Measurements from ENCODE around the gene ENDOV.

The ENDOV gene

DNA sequence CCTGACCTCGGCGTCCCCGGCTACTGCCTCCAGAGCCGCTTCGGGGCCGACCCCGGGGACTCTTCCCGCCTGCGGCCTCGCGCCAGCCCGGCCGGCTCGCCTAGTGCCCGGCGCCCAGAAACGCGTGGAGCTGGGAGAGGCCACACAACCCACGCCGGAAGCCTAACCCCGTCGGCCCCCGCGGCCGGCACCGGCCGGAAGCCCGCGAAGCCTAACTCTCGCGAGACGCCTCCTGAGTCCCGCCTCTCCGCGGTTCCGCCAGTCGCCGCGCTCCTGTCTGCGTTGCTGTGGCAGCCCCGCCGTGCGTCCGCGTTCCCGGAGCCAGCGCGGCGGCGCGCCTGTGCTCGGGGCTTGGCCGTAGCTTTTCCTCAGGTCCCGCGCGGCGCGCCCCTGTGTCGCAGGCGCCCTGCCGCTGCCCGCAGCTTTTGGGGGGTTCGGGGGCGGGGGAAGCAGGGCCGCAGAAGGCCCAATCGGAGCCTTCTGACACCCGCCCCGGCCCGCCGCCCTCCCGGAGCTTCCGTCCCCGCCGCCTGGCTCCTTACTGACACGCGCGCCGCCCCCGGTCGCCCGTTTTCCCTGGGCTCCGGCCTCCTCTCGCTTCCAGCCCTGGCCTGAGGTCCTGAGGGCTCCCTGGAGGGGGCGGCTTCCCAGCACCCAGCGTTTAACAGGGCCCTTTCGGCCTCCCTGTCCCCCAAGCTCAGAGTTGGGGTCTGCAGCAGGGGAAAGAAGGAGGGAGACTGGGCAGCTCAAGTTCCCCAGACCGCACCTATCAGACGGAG lies 39.8 kb downstream of the ENDOV start:
- H3K4me3 ChIP-seq (ENCODE audit: insufficient read depth, low read depth, low read length, poor library complexity, severe bottlenecking) = peak overlapping the region; percentile 75
- peak; percentile 86 to 90 (median 87) for DNase-seq
- peaks cover 11% of the 10 kb centered on the region for H3K4me1 ChIP-seq (ENCODE audit: control insufficient read depth, insufficient read depth, low read length, poor library complexity, severe bottlenecking)
- no peaks in the 10 kb centered on the region for H3K27me3 ChIP-seq (replicated peaks; ENCODE audit: control insufficient read depth, insufficient read depth, low read length, poor library complexity, severe bottlenecking)
- H3K9me3 ChIP-seq (ENCODE audit: control insufficient read depth, low read length) = no peaks in the 10 kb centered on the region
- H3K36me3 ChIP-seq (ENCODE audit: control insufficient read depth, insufficient read depth, low read length) = no peaks in the 10 kb centered on the region
- peak overlapping the region; percentile 93 for H3K27ac ChIP-seq (ENCODE audit: insufficient read depth, low read length, poor library complexity, severe bottlenecking)

DNA sequence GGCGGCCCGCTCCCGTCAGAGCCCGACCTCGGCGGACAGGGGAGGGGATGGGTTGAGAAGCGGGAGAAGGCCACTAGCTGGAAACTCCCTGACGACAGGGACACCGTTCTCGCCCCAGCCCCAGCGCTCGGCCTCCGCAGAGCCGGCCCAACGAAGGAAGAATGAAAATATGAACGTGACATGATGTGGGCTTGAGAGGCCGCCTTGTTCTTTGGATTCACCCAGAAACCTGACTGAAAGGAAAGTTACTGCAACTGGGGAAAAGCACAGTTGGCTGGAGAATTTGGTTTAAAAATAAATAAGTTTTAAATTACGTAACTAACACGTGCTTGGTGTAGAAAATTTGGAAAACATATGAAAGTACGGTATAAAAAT lies 40.4 kb downstream of the ENDOV start:
- Histone ChIP-seq H3K4me3 (ENCODE audit: insufficient read depth, low read depth, low read length, poor library complexity, severe bottlenecking) (peak overlapping the region; percentile 75), H3K4me1 (ENCODE audit: control insufficient read depth, insufficient read depth, low read length, poor library complexity, severe bottlenecking) (peaks cover 11% of the 10 kb centered on the region), H3K36me3 (ENCODE audit: control insufficient read depth, insufficient read depth, low read length) (no peaks in the 10 kb centered on the region), H3K9me3 (ENCODE audit: control insufficient read depth, low read length) (no peaks in the 10 kb centered on the region), H3K27me3 (replicated peaks; ENCODE audit: control insufficient read depth, insufficient read depth, low read length, poor library complexity, severe bottlenecking) (no peaks in the 10 kb centered on the region), H3K27ac (ENCODE audit: insufficient read depth, low read length, poor library complexity, severe bottlenecking) (peak overlapping the region; percentile 93)
- peak in 2 of 3 donors; percentile 28 to 36 for DNase-seq

DNA sequence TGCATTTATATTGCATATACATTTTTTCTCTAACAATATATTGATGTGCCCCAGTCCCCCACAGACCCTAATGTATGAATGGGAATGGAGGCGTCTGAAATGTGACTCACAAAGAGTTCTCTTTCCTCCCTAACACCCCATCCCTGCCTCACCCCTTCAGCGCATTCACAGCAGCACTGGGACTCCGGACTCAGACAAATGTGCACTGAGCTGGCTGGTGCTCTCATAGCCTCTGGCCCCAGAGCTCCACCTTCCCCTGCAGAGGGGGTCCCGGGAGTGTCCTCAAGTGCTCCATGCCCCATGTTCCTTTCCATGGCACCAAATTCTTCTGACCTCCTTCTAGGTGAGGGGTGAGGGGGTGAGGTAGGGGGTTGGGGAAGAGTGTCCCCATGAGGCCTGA lies 40.8 kb downstream of the ENDOV start:
- Histone ChIP-seq H3K9me3 (ENCODE audit: control insufficient read depth, low read length) (no peaks in the 10 kb centered on the region), H3K27me3 (replicated peaks; ENCODE audit: control insufficient read depth, insufficient read depth, low read length, poor library complexity, severe bottlenecking) (no peaks in the 10 kb centered on the region), H3K4me3 (ENCODE audit: insufficient read depth, low read depth, low read length, poor library complexity, severe bottlenecking) (no peak overlapping the region), H3K4me1 (ENCODE audit: control insufficient read depth, insufficient read depth, low read length, poor library complexity, severe bottlenecking) (peaks cover 11% of the 10 kb centered on the region), H3K36me3 (ENCODE audit: control insufficient read depth, insufficient read depth, low read length) (no peaks in the 10 kb centered on the region), H3K27ac (ENCODE audit: insufficient read depth, low read length, poor library complexity, severe bottlenecking) (peak overlapping the region; percentile 93)
- no peak for DNase-seq

DNA sequence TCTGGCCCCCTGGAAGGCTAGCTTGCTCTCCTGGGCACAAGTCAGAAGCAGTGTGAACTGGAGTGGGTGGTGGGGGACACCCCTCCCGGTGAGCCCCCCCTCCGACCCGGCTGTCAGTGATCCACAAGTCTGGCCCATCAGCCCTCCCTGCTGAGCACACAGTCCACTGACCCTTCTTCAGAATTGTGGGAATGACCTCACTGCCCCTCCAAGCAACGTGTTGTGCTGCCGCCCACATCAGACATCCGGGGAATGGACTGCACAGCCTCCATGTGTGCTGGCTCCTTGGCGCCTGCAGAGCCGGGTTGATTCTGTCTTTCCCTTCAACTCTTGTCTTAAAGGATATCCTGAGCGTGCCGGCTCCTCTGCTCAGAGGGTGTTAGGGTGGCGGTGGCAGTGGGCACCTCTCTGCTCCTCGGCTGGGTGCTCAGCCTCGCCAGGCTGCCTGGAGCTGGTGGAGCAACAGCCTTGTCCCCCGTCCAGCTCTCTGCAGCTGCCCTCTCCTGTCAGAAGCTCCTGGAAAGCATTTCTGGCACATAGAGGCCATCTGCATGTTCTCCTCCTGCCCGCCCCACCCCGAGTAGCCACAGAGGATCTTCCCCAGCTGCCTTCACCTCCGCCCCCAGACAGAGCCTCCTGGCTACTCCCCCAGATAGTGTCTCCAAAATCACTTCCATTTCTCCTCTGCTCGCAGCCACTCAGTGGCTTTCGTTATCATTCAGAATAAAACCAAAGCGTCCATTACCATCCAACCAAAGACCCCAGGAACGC lies 41.7 kb downstream of the ENDOV start:
- no peak for DNase-seq
- Histone ChIP-seq H3K27ac (ENCODE audit: insufficient read depth, low read length, poor library complexity, severe bottlenecking) (no peak overlapping the region), H3K4me3 (ENCODE audit: insufficient read depth, low read depth, low read length, poor library complexity, severe bottlenecking) (no peak overlapping the region), H3K9me3 (ENCODE audit: control insufficient read depth, low read length) (no peaks in the 10 kb centered on the region), H3K27me3 (replicated peaks; ENCODE audit: control insufficient read depth, insufficient read depth, low read length, poor library complexity, severe bottlenecking) (no peaks in the 10 kb centered on the region), H3K36me3 (ENCODE audit: control insufficient read depth, insufficient read depth, low read length) (no peaks in the 10 kb centered on the region), H3K4me1 (ENCODE audit: control insufficient read depth, insufficient read depth, low read length, poor library complexity, severe bottlenecking) (peaks cover 11% of the 10 kb centered on the region)

DNA sequence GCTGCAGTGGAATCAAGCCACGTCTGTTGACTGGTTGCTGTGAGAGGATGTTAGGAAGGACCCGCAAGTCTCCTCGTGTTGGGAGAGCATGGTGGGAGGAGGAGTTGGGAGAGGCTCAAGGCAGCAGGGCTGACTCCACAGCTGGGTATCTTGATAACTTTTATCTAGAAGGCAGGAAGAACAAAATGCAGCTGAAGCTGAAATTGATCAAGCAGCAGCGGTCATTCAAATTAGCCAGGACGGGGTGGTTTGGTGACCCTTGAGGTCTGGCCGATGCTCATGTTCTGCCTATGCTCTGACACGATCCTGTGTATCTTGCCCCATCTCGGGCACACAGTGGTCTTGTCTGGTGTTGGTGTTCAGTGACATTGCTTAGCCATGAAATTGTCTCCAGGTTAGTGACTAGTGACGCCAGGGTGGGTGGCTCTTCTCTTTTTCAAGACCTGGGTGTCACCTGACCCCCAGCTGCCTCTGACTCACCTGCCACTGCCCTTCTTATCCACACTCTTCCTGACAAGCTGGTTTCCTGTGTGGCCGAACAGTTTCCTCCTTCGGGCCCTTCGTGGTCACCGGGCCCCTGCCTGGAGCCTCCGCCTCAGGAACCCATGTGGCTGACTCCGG lies 42.4 kb downstream of the ENDOV start:
- DNase-seq = no peak
- no peaks in the 10 kb centered on the region for H3K27me3 ChIP-seq (replicated peaks; ENCODE audit: control insufficient read depth, insufficient read depth, low read length, poor library complexity, severe bottlenecking)
- H3K27ac ChIP-seq (ENCODE audit: insufficient read depth, low read length, poor library complexity, severe bottlenecking) = no peak overlapping the region
- H3K4me1 ChIP-seq (ENCODE audit: control insufficient read depth, insufficient read depth, low read length, poor library complexity, severe bottlenecking) = peaks cover 11% of the 10 kb centered on the region
- H3K4me3 ChIP-seq (ENCODE audit: insufficient read depth, low read depth, low read length, poor library complexity, severe bottlenecking) = no peak overlapping the region
- no peaks in the 10 kb centered on the region for H3K36me3 ChIP-seq (ENCODE audit: control insufficient read depth, insufficient read depth, low read length)
- no peaks in the 10 kb centered on the region for H3K9me3 ChIP-seq (ENCODE audit: control insufficient read depth, low read length)

DNA sequence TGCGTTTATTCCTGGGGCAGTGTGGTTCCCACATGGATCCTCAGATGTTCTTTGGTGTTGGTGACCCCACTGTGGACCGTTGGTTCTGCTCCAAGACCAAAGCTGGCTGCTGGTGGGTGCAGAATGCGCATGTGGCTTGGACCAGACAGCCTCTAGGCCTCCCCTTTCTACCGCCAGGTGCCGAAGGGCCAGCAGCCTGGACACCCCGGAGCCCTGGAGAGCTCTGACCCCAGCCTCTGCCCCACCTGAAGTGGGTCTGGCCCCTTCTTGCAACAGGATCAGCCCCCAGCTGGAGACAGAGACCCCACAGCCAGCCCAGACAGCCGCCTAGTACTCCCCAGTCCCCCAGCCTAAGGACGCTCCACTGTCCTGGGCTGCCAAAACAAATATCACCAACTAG lies 43.0 kb downstream of the ENDOV start:
- H3K4me1 ChIP-seq (ENCODE audit: control insufficient read depth, insufficient read depth, low read length, poor library complexity, severe bottlenecking) = peaks cover 11% of the 10 kb centered on the region
- DNase-seq = no peak
- no peaks in the 10 kb centered on the region for H3K36me3 ChIP-seq (ENCODE audit: control insufficient read depth, insufficient read depth, low read length)
- H3K4me3 ChIP-seq (ENCODE audit: insufficient read depth, low read depth, low read length, poor library complexity, severe bottlenecking) = no peak overlapping the region
- H3K27me3 ChIP-seq (replicated peaks; ENCODE audit: control insufficient read depth, insufficient read depth, low read length, poor library complexity, severe bottlenecking) = no peaks in the 10 kb centered on the region
- no peaks in the 10 kb centered on the region for H3K9me3 ChIP-seq (ENCODE audit: control insufficient read depth, low read length)
- H3K27ac ChIP-seq (ENCODE audit: insufficient read depth, low read length, poor library complexity, severe bottlenecking) = no peak overlapping the region

DNA sequence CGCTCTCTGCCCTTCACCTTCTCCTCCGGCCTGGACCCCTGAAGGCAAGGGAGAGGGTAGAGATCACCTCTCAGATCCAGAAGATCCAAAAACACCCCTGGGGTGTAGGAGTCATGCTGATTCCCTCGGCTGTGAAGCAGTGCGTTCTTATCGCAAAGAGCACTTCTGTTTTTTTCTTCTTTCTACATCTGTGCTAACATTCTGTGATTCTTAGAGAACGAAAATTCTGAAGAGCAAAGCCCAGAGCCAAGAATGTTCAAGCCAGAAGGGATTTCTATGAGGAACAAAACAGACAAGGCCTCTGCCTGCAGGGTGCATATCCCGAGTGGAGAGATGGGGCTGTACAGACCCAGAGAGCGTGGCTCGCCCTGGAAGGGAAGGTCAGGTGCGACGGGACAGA lies 44.3 kb downstream of the ENDOV start:
- H3K27ac ChIP-seq (ENCODE audit: insufficient read depth, low read length, poor library complexity, severe bottlenecking) = no peak overlapping the region

DNA sequence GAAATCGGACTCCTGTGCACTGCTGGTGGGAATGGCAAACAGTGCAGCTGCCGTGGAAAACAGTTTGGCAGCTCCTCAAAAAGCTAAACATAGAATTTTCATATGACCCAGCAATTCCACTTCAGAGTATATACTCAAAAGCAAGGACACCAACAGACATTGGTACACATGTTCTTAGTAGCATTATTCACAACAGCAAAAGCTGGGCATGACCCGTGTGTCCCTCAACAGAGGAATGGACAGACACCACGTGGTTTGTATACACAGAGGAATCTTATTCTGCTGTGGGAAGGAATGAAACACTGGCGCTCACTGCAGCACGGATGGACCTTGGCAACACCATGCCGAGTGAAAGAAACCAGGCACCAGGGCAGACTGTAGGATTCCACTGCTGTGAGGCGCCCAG lies 45.5 kb downstream of the ENDOV start:
- Histone ChIP-seq H3K9me3 (ENCODE audit: control insufficient read depth, low read length) (no peaks in the 10 kb centered on the region), H3K4me3 (ENCODE audit: insufficient read depth, low read depth, low read length, poor library complexity, severe bottlenecking) (no peak overlapping the region), H3K36me3 (ENCODE audit: control insufficient read depth, insufficient read depth, low read length) (no peaks in the 10 kb centered on the region), H3K27ac (ENCODE audit: insufficient read depth, low read length, poor library complexity, severe bottlenecking) (no peak overlapping the region), H3K27me3 (replicated peaks; ENCODE audit: control insufficient read depth, insufficient read depth, low read length, poor library complexity, severe bottlenecking) (no peaks in the 10 kb centered on the region), H3K4me1 (ENCODE audit: control insufficient read depth, insufficient read depth, low read length, poor library complexity, severe bottlenecking) (peaks cover 2% of the 10 kb centered on the region)
- DNase-seq = no peak

More for the DNA sequence above, 44.3 kb downstream of the ENDOV start:
- DNase-seq = no peak
- H3K36me3 ChIP-seq (ENCODE audit: control insufficient read depth, insufficient read depth, low read length) = no peaks in the 10 kb centered on the region
- no peaks in the 10 kb centered on the region for H3K27me3 ChIP-seq (replicated peaks; ENCODE audit: control insufficient read depth, insufficient read depth, low read length, poor library complexity, severe bottlenecking)
- H3K4me3 ChIP-seq (ENCODE audit: insufficient read depth, low read depth, low read length, poor library complexity, severe bottlenecking) = no peak overlapping the region
- H3K4me1 ChIP-seq (ENCODE audit: control insufficient read depth, insufficient read depth, low read length, poor library complexity, severe bottlenecking) = peaks cover 8% of the 10 kb centered on the region
- H3K9me3 ChIP-seq (ENCODE audit: control insufficient read depth, low read length) = no peaks in the 10 kb centered on the region

DNA sequence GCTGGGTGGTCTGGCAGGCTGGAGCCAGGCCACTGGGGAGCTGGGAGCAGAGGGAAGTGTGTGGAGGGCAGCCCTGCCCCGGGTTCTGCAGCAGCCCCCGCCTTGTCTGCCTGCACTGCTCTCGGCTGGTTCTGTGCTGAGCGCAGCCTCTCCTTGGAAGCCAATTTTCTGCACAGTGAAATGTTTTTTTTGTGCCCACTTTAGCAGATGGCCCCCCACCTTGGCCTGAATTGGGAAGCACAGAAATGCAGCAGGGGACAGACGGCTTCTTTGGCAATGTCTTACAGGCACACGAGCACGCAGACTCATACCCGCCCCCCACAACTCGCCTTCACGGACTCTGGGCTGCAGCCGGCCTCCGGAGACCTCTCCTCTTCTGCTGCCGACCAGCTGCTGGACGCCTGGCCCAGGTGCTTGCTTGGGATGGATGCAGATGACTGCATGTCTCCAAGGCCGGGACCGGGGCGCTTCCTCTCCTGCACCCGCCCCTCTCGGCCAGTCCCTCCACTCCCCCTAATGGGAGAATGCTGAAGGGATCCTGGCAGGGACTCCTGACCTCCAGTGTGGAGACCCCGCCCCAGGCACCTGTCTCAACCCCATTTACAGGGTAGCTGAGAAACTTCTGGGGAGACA lies 46.7 kb downstream of the ENDOV start:
- H3K9me3 ChIP-seq (ENCODE audit: control insufficient read depth, low read length) = no peaks in the 10 kb centered on the region
- no peak overlapping the region for H3K27ac ChIP-seq (ENCODE audit: insufficient read depth, low read length, poor library complexity, severe bottlenecking)
- H3K4me1 ChIP-seq (ENCODE audit: control insufficient read depth, insufficient read depth, low read length, poor library complexity, severe bottlenecking) = no peaks in the 10 kb centered on the region
- H3K4me3 ChIP-seq (ENCODE audit: insufficient read depth, low read depth, low read length, poor library complexity, severe bottlenecking) = no peak overlapping the region
- no peak for DNase-seq
- H3K36me3 ChIP-seq (ENCODE audit: control insufficient read depth, insufficient read depth, low read length) = no peaks in the 10 kb centered on the region
- no peaks in the 10 kb centered on the region for H3K27me3 ChIP-seq (replicated peaks; ENCODE audit: control insufficient read depth, insufficient read depth, low read length, poor library complexity, severe bottlenecking)
